C4-2B (cell line): ENCODE results near the gene CRMP1.
A peak's percentile ranks its signal among the peaks of the same experiment; 100 is the strongest.

Experiments
- H3K27ac ChIP-seq: fragments of 450-650 bp; 2 replicates; pipeline ENCODE4 v1.5.1; 2017
- ZFX ChIP-seq: fragments of 450-650 bp; IDR thresholded peaks from 2 replicates; pipeline ENCODE4 v1.6.1; 2017
- TF ChIP-seq, protein P1 (sequence below): fragments of 450-650 bp; conservative IDR thresholded peaks from 2 replicates; pipeline ENCODE4 v1.5.1; 2017; ENCODE audit warnings: mild to moderate bottlenecking

CRMP1 gene

DNA sequence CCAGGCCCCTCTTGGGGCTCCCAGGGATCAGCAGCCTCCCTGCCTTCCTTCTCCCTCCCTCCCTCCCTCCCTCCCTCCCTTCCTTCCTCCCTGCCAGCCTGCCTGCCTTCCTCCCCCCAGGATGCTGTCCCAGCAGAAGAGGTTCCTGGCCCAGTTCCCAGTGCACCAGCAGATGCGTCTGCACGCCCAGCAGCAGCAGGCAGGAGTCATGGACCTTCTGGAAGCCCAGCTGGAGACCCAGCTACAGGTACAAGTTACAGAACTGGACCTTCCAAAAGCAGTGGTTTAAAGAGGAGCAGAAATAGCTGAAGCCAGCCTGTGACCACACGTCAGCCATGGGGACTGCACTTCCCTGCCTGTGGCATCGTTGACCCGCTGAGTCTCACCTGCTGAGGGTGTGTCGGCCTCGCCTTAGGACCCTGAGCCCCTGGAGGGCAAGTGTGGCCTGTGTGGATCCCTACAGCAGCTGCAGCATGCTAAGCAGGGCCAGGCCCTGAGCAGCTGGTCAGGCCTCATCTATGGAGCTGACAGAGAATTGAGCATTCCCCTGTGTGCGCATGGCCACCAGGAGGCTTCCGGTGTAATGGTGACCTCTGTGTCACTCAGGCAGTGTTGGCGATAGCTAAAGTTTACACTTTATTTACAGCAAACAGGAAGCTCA is 84.7 kb downstream of the CRMP1 start:
- TF ChIP-seq ZFX: no peak
- TF ChIP-seq, protein P1, sequence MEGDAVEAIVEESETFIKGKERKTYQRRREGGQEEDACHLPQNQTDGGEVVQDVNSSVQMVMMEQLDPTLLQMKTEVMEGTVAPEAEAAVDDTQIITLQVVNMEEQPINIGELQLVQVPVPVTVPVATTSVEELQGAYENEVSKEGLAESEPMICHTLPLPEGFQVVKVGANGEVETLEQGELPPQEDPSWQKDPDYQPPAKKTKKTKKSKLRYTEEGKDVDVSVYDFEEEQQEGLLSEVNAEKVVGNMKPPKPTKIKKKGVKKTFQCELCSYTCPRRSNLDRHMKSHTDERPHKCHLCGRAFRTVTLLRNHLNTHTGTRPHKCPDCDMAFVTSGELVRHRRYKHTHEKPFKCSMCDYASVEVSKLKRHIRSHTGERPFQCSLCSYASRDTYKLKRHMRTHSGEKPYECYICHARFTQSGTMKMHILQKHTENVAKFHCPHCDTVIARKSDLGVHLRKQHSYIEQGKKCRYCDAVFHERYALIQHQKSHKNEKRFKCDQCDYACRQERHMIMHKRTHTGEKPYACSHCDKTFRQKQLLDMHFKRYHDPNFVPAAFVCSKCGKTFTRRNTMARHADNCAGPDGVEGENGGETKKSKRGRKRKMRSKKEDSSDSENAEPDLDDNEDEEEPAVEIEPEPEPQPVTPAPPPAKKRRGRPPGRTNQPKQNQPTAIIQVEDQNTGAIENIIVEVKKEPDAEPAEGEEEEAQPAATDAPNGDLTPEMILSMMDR: no peak
- no peak overlapping the region for H3K27ac ChIP-seq

DNA sequence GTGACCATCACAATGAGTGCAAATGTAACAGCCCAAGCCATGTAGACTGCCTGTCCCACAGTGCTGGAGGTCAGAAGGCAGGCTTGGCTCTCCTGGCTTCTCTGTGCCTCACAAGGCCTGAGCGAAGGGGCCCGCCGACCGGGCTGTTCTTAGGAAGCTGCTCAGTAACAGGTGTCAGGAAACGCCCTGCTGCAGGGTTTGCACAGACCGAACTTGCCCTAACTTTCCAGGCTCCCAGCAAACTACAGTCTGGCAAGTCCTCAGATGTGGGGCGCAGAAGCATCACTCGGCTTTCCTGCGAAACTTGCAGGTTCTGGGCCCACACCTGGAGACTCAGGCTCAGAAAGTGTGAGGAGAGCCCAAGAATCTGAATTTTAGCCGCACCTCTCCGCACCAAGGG is 87.6 kb downstream of the CRMP1 start:
- no peak overlapping the region for H3K27ac ChIP-seq
- TF ChIP-seq, protein P1: no peak
- TF ChIP-seq ZFX: no peak

DNA sequence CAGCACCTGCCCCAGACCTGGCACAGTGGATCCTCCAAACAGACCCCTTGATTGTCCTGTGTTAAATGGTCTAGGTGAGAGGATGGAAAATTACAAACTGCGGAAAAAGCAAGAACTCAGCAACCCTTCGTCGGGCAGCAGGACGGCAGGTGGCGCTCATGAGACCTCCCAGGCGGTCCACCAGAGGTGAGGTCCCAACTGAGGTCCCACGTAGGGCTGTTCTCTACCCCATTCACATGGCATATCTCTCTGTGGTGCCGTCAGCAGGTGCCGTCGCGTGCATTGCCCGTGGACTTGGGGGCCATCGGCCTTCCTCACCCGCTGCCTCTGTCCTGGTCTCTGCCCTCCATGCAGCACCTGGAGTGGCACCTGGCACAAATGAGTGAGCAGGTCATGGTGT is 88.2 kb downstream of the CRMP1 start:
- TF ChIP-seq, protein P1: peak; percentile 31
- no peak for TF ChIP-seq ZFX
- no peak overlapping the region for H3K27ac ChIP-seq

DNA sequence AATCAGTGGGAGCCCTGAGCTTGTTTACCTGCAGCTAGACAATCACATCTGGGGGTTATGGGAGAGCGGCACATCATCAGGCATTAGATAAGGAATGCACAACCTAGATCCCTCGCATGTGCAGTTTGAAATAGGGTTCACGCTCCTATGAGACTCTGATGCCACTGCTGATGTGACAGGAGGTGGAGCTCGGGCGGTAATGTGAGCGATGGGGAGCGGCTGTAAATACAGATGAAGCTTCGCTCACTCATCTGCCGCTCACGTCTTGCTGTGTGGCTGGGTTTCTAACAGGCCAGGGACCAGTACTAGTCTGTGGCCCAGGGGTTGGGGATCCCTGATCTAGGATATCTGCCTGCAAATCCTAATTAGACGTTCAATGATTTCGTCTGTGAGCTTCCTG is 90.3 kb downstream of the CRMP1 start:
- no peak for TF ChIP-seq ZFX
- TF ChIP-seq, protein P1: no peak
- H3K27ac ChIP-seq: no peak overlapping the region

DNA sequence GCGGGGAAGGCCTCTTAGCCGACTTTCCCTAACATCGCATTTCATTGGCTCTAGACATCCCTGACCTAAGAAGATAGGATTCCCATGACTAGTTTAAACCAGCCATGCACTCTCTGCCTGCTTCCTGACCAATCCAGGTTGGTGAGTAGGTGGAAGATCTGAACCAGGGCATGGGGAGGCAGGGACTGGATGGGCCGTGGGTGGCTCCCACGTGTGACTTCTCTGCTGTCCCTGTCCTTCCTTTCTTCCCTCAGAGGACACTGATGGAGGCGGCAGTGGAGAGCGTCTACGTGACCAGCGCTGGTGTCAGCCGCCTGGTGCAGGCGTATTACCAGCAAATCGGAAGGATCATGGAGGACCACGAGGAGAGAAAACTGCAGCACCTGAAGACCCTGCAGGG is 91.2 kb downstream of the CRMP1 start:
- TF ChIP-seq ZFX: no peak
- TF ChIP-seq, protein P1: no peak

DNA sequence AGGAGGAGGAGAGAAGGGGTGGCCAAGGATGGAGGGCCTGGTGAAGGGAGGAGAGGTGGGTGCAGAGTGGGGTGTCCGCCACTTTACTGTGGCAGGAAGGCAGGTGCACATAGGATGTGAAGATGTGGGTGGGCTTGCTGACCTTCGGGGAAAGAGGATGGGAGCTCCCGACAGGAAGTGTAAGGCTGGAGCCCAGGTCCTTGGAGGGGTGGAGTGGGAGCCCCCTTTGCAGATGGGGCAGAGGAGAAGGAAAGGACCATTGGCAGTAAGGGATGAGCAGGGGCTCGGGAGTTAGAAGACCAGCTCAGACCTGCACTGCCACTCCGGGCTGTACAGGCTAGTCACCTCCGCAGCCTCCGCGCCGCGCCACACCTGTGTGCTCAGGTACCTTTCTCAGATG is 92.4 kb downstream of the CRMP1 start:
- no peak overlapping the region for H3K27ac ChIP-seq
- no peak for TF ChIP-seq ZFX
- TF ChIP-seq, protein P1: no peak

More for the DNA sequence above, 91.2 kb downstream of the CRMP1 start:
- H3K27ac ChIP-seq: no peak overlapping the region

DNA sequence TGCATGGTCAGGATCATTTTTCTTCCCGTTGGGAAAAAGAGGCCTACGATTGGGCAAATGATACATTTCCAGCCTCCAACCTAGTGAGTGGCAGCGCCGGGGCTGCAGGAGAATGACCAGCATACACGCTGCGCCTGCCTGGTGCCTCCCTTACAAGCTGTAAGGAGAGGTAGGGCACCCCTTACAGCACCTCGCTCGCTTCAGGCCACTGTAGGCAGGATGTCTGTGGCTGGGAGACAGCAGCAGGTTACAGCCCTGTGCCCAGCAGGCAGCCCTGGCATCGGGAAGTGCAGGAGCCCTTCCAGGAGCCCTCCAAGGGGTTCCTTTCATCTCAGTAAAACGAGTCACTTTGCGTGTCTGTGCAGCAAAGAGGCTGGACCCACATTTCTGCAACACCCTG is 93.5 kb downstream of the CRMP1 start:
- H3K27ac ChIP-seq: no peak overlapping the region
- TF ChIP-seq, protein P1: no peak
